ENCODE data around the gene BRS3.
"Not testable (repeated sequence)": the region's sequence is repeated elsewhere in the genome, so short reads cannot be mapped to it uniquely, and the experiment has no call there.

DNA sequence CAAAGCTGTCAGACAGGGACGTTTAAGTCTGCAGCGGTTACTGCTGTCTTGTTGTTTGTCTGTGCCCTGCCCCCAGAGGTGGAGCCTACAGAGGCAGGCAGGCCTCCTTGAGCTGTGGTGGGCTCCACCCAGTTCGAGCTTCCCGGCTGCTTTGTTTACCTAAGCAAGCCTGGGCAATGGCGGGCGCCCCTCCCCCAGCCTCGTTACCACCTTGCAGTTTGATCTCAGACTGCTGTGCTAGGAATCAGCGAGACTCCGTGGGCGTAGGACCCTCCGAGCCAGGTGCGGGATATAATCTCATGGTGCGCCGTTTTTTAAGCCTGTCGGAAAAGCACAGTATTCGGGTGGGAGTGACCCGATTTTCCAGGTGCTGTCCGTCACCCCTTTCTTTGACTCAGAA lies 42.1 kb upstream of the BRS3 start:
- not testable (repeated sequence) for TF ChIP-seq ELF4 (IDR thresholded peaks at IDR 0.05); LEF1 (IDR thresholded peaks at IDR 0.05; ENCODE audit: borderline replicate concordance); SP1 (IDR thresholded peaks at IDR 0.05); NFRKB (IDR thresholded peaks at IDR 0.05)

All from HEK293T (cell line).